ENCODE measurements around the gene IRF2BPL.

- TF ChIP-seq POLR2A (IDR thresholded peaks at IDR 0.05) (no peak), CTCF (IDR thresholded peaks at IDR 0.05) (no peak)
Measured at GRCh38 chr14:77003960-77004710, 24.4 kb downstream of the IRF2BPL start.
